Fibroblast of gingiva (primary cell): Measurements from ENCODE around the gene ZDHHC12.

ENCODE experiments used
- DNase-seq: peaks from one replicate; pipeline ENCODE4 v3.0.0-alpha.2; 2011; ENCODE audit warnings: low read depth

The ZDHHC12 gene

GRCh38 chr9:128729766-128730517 lies 6.0 kb upstream of the ZDHHC12 start:
- DNase-seq = no peak

- DNase-seq = no peak
These were observed 5.4 kb upstream of the ZDHHC12 start for GRCh38 chr9:128729302-128729701.

- DNase-seq = no peak
These were observed 4.4 kb upstream of the ZDHHC12 start for GRCh38 chr9:128728298-128728697.

- no peak for DNase-seq
These were observed 3.8 kb upstream of the ZDHHC12 start for GRCh38 chr9:128727640-128728248.

GRCh38 chr9:128724744-128725211 lies 851 bp upstream of the ZDHHC12 start:
- DNase-seq = peak; percentile 70

GRCh38 chr9:128723352-128723865 lies 518 bp downstream of the ZDHHC12 start:
- DNase-seq = no peak

GRCh38 chr9:128722380-128723351 lies 1.3 kb downstream of the ZDHHC12 start:
- DNase-seq = no peak

GRCh38 chr9:128721487-128722010 lies 2.4 kb downstream of the ZDHHC12 start:
- DNase-seq = no peak

- no peak for DNase-seq
These were observed 3.0 kb downstream of the ZDHHC12 start for GRCh38 chr9:128720841-128721486.

- DNase-seq = no peak
These were observed 3.9 kb downstream of the ZDHHC12 start for GRCh38 chr9:128719919-128720605.

GRCh38 chr9:128718475-128718874 lies 5.5 kb downstream of the ZDHHC12 start:
- no peak for DNase-seq

- DNase-seq = no peak
These were observed 5.9 kb downstream of the ZDHHC12 start for GRCh38 chr9:128718047-128718446.

- no peak for DNase-seq
These were observed 7.2 kb downstream of the ZDHHC12 start for GRCh38 chr9:128716581-128717254.

- no peak for DNase-seq
These were observed 8.5 kb downstream of the ZDHHC12 start for GRCh38 chr9:128715436-128715750.

GRCh38 chr9:128714586-128715435 lies 9.1 kb downstream of the ZDHHC12 start:
- DNase-seq = no peak

GRCh38 chr9:128713941-128714573 lies 9.9 kb downstream of the ZDHHC12 start:
- no peak for DNase-seq

- no peak for DNase-seq
These were observed 10.5 kb downstream of the ZDHHC12 start for GRCh38 chr9:128713411-128713780.

- no peak for DNase-seq
These were observed 11.2 kb downstream of the ZDHHC12 start for GRCh38 chr9:128712451-128713410.
